GM12874 (cell line): ENCODE data around the gene KCNIP4.

Source experiments
- TF ChIP-seq, protein P1 (sequence below): IDR thresholded peaks from 2 replicates; pipeline ENCODE4 v1.5.1; 2011; ENCODE audit warnings: low read depth, mild to moderate bottlenecking, control low read depth, low read length, moderate library complexity; ENCODE audit not compliant: insufficient read depth

Gene KCNIP4

DNA sequence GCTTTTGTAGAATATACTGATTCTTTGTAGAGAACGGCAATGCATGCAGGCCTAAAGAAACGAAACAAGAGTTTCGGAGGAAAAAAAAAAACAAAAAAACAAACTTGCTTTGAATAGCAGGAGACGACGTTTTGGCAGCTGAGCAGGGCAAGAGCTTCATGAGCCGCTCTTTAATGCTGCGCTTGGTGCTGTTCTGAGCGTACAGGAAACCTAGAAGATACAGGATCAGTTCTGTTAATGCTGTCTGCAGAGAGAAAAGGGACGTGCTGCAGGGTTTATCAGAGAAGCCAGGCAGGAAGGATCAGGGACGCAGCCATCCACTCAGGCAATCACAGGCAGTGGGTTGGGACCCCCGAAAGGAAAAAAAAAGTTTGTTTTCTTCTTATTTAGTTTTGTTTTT lies 1066.1 kb downstream of the KCNIP4 start:
- TF ChIP-seq, protein P1, sequence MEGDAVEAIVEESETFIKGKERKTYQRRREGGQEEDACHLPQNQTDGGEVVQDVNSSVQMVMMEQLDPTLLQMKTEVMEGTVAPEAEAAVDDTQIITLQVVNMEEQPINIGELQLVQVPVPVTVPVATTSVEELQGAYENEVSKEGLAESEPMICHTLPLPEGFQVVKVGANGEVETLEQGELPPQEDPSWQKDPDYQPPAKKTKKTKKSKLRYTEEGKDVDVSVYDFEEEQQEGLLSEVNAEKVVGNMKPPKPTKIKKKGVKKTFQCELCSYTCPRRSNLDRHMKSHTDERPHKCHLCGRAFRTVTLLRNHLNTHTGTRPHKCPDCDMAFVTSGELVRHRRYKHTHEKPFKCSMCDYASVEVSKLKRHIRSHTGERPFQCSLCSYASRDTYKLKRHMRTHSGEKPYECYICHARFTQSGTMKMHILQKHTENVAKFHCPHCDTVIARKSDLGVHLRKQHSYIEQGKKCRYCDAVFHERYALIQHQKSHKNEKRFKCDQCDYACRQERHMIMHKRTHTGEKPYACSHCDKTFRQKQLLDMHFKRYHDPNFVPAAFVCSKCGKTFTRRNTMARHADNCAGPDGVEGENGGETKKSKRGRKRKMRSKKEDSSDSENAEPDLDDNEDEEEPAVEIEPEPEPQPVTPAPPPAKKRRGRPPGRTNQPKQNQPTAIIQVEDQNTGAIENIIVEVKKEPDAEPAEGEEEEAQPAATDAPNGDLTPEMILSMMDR = no peak

GRCh38 chr4:20881658-20882057 lies 1066.9 kb downstream of the KCNIP4 start:
- TF ChIP-seq, protein P1 = no peak

- TF ChIP-seq, protein P1 = no peak
These were observed 1069.8 kb downstream of the KCNIP4 start for GRCh38 chr4:20878806-20879205.

GRCh38 chr4:20870436-20870835 lies 1078.1 kb downstream of the KCNIP4 start:
- TF ChIP-seq, protein P1 = no peak

DNA sequence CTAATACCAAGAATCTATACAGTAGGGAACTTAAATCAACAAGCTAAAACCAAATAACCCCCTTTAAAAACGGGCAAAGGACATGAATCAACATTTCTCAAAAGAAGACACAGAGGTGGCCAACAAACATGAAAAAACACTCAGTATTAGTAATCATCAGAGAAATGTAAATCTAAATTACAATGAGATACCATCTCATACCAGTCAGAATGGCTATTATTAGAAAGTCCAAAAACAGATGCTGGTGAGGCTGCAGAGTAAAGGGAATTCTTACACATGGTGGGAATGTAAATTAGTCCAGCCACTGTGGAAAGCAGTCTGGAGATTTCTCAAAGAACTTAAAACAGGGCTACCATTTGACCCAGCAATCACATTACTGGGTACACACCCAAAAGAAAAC lies 1080.5 kb downstream of the KCNIP4 start:
- TF ChIP-seq, protein P1 = no peak

- TF ChIP-seq, protein P1 = no peak
These were observed 1087.7 kb downstream of the KCNIP4 start for GRCh38 chr4:20860878-20861277.

DNA sequence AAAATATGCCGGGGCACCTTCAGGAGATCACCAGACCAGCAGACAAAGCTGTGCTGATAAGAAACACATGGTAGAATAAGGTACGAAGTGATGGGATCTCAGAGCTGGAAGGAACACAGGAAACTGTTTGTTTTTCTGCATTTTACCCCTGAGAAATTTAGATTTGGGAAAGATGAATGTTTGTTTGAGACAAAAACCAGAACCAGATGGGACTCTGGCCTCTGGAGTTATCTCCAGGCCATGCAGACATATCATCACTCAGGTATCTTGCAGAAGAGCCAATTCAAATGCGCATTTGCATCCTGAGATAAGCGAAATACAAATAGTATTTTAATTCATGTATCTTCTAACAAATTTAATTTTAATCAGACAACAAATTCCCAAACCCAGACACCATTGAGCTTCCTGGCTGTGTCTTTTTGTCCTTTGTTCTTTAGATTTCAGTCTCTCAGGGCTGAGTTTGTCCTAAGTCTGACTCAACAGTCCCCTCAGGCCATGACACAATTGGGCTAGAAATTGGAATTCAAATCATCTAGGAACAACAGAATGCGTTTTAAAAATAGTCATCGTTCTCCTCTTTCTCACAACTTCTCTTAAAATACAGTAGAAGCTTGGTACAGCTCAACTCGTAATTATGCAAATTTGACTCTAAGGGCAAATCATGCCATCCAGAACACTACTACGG lies 1089.3 kb downstream of the KCNIP4 start:
- TF ChIP-seq, protein P1 = no peak
